HepG2 (cell line): Measurements from ENCODE around the gene ZNF160. TPM values are rescaled to one million over a fixed set of nuclear protein-coding genes. Genes with fewer than 3 reads are reported as not detected.

Source experiments
- ATAC-seq: fragments of 200-7000 bp; cut with Tn5 transposase; 3 replicates; pipeline ENCODE4 v1.9.1; 2020; ENCODE audit warnings: mild to moderate bottlenecking, moderate library complexity
- BruUV-seq: library from RNA; stranded (reverse); fragments of 400-500 nt; replicated peaks from 2 replicates; lab custom pipeline; 2021; lab: Mats Ljungman, UMichigan
- CTCF ChIA-PET: fragments of 300-600 bp; formaldehyde crosslinking; extraction: SDS; loops from one replicate; lab custom pipeline; 2021; ENCODE audit warnings: low total read pairs, inconsistent platforms, low intra/inter-chr PET ratio; lab: Yijun Ruan, JAX
- POLR2A ChIA-PET: fragments of 350-600 bp; sonication (Branson Sonifier 250); formaldehyde crosslinking; loops from one replicate; lab custom pipeline; 2020; ENCODE audit warnings: antibody characterized with exemption, inconsistent platforms; lab: Yijun Ruan, JAX
- DNase-seq: peaks from one replicate; pipeline ENCODE4 v3.0.0-alpha.2; 2015; ENCODE audit warnings: low spot score
- FAIRE-seq: peaks from 3 replicates; lab custom pipeline; 2011; peaks lifted over from hg19 to GRCh38; lab: Jason Lieb, UNC
- H2AFZ ChIP-seq: one replicate; pipeline ENCODE4 v1.6.1; 2011; ENCODE audit warnings: low read length, inconsistent platforms
- H3K27ac ChIP-seq: fragments of 300-600 bp; 3 replicates; pipeline ENCODE4 v1.8.0; 2011; ENCODE audit warnings: mixed run types, mild to moderate bottlenecking, mixed read lengths, low read length, inconsistent platforms; ENCODE audit not compliant: insufficient read depth; ENCODE audit errors: extremely low read length
- H3K27me3 ChIP-seq, 2 experiments: fragments of 200-600 bp in 1 of 2; 2 replicates in 1 of 2; 3 replicates in 1 of 2; pipeline versions ENCODE4 v1.6.0 to v1.8.0; 2011; ENCODE audit warnings: low read length in 2 of 2, mild to moderate bottlenecking in 2 of 2, moderate library complexity in 2 of 2, inconsistent platforms in 1 of 2; ENCODE audit not compliant: insufficient read depth in 2 of 2, control insufficient read depth in 1 of 2
- H3K36me3 ChIP-seq, 2 experiments: fragments of 200-600 bp in 1 of 2; replicated peaks in 1 of 2; 2 replicates in 1 of 2; 3 replicates in 1 of 2; pipeline versions ENCODE4 v1.5.1 to v1.8.0; 2011; ENCODE audit warnings: low read length in 2 of 2, inconsistent platforms in 1 of 2; ENCODE audit not compliant: insufficient read depth in 2 of 2, control insufficient read depth in 1 of 2
- H3K4me1 ChIP-seq: 2 replicates; pipeline ENCODE4 v1.5.1; 2012; ENCODE audit warnings: low read length, inconsistent platforms; ENCODE audit not compliant: insufficient read depth
- H3K4me2 ChIP-seq: 2 replicates; pipeline ENCODE4 v1.6.0; 2011; ENCODE audit warnings: low read depth, low read length, inconsistent platforms
- H3K4me3 ChIP-seq, 3 experiments: fragments of 200-600 bp in 1 of 3; sonication (generic), shearing (Covaris generic) in 1 of 3; replicated peaks in 1 of 3; 2 replicates each; pipeline ENCODE4 v1.5.1; 2011 to 2016; ENCODE audit warnings: low read length in 3 of 3, inconsistent platforms in 2 of 3, low read depth in 2 of 3, mild to moderate bottlenecking in 2 of 3, control low read depth in 1 of 3, mixed read lengths in 1 of 3; ENCODE audit not compliant: insufficient read depth in 1 of 3
- H3K79me2 ChIP-seq: one replicate; pipeline ENCODE4 v1.6.1; 2011; ENCODE audit warnings: low read length, inconsistent platforms; ENCODE audit not compliant: insufficient read depth
- H3K9ac ChIP-seq: 2 replicates; pipeline ENCODE4 v1.6.0; 2011; ENCODE audit warnings: mild to moderate bottlenecking, low read depth, low read length, inconsistent platforms; ENCODE audit not compliant: insufficient read depth
- H3K9me3 ChIP-seq: 2 replicates; pipeline ENCODE4 v1.5.1; 2012; ENCODE audit warnings: mild to moderate bottlenecking, low read length
- H4K20me1 ChIP-seq: 2 replicates; pipeline ENCODE4 v1.6.0; 2011; ENCODE audit warnings: inconsistent platforms, mild to moderate bottlenecking, low read length, moderate library complexity; ENCODE audit not compliant: insufficient read depth
- CEBPZ ChIP-seq: IDR thresholded peaks from 2 replicates; pipeline ENCODE4 v1.6.1; 2012; ENCODE audit warnings: low read length, improper control_type of control experiment
- CREBL2 ChIP-seq: sonication (generic); formaldehyde crosslinking; IDR thresholded peaks from 2 replicates; pipeline ENCODE4 v1.8.1; 2023; ENCODE audit warnings: missing genetic modification reagents, mild to moderate bottlenecking, borderline replicate concordance
- FLYWCH1 ChIP-seq: sonication (generic); formaldehyde crosslinking; IDR thresholded peaks from 2 replicates; pipeline ENCODE4 v1.8.1; 2023; ENCODE audit warnings: mild to moderate bottlenecking, missing genetic modification reagents
- GATAD2A ChIP-seq: IDR thresholded peaks from 2 replicates; pipeline ENCODE4 v1.6.1; 2016
- HNF1B ChIP-seq: sonication (generic); formaldehyde crosslinking; IDR thresholded peaks from 2 replicates; pipeline ENCODE4 v1.5.1; 2020; ENCODE audit warnings: mild to moderate bottlenecking, moderate library complexity, missing genetic modification reagents
- IKZF1 ChIP-seq: fragments of 450-650 bp; IDR thresholded peaks from 2 replicates; pipeline ENCODE4 v1.7.1; 2016
- NCOA5 ChIP-seq: sonication (generic); formaldehyde crosslinking; IDR thresholded peaks from 2 replicates; pipeline ENCODE4 v1.4.0; 2020; ENCODE audit warnings: missing genetic modification reagents
- NFE2 ChIP-seq: sonication (generic); formaldehyde crosslinking; IDR thresholded peaks from 2 replicates; pipeline ENCODE4 v1.4.0; 2020; ENCODE audit warnings: missing genetic modification reagents
- NPAS2 ChIP-seq: sonication (generic); formaldehyde crosslinking; IDR thresholded peaks from 2 replicates; pipeline ENCODE4 v1.8.0; 2022; ENCODE audit warnings: mild to moderate bottlenecking, missing genetic modification reagents, borderline replicate concordance
- SRF ChIP-seq: IDR thresholded peaks from 2 replicates; pipeline ENCODE4 v1.6.1; 2011; ENCODE audit warnings: mild to moderate bottlenecking, low read depth, low read length, moderate library complexity
- ZNF329 ChIP-seq: sonication (generic); formaldehyde crosslinking; IDR thresholded peaks from 2 replicates; pipeline ENCODE4 v1.9.0; 2021; ENCODE audit warnings: low read depth, mild to moderate bottlenecking, missing genetic modification reagents
- ZNF660 ChIP-seq: sonication (generic); formaldehyde crosslinking; IDR thresholded peaks from 2 replicates; pipeline ENCODE4 v1.5.1; 2020; ENCODE audit warnings: mild to moderate bottlenecking, low read depth, missing genetic modification reagents, borderline replicate concordance
- ZNF740 ChIP-seq: sonication (generic); formaldehyde crosslinking; IDR thresholded peaks from 2 replicates; pipeline ENCODE4 v1.4.0; 2020; ENCODE audit warnings: missing genetic modification reagents
- ZNF772 ChIP-seq: sonication (generic); formaldehyde crosslinking; IDR thresholded peaks from 2 replicates; pipeline ENCODE4 v1.5.0; 2020; ENCODE audit warnings: mild to moderate bottlenecking, missing genetic modification reagents
- ZNF850 ChIP-seq: sonication (generic); formaldehyde crosslinking; conservative IDR thresholded peaks from 2 replicates; pipeline ENCODE4 v1.9.0; 2021; ENCODE audit warnings: mild to moderate bottlenecking, missing genetic modification reagents
- ZNF879 ChIP-seq: sonication (generic); formaldehyde crosslinking; IDR thresholded peaks from 2 replicates; pipeline ENCODE4 v1.8.1; 2023; ENCODE audit warnings: missing genetic modification reagents
- ZSCAN29 ChIP-seq: sonication (generic); formaldehyde crosslinking; conservative IDR thresholded peaks from 2 replicates; pipeline ENCODE4 v1.4.0; 2020; ENCODE audit warnings: mild to moderate bottlenecking, missing genetic modification reagents
- ZSCAN30 ChIP-seq: sonication (generic); formaldehyde crosslinking; IDR thresholded peaks from 2 replicates; pipeline ENCODE4 v1.5.0; 2020; ENCODE audit warnings: mild to moderate bottlenecking, missing genetic modification reagents
- WGBS: methylation state at CpG from one replicate; pipeline ENCODE4 v1.1.6; 2017; ENCODE audit warnings: low lambda C conversion rate; 5-methylcytosine and 5-hydroxymethylcytosine counted together
- in situ Hi-C: cut with HindIII; loops from 2 replicates; pipeline ENCODE4 v1.10.0; 2017; ENCODE audit warnings: low pct_unique_long_range_greater_than_20kb; ENCODE audit not compliant: extremely low pct_ligation_motif_present
- intact Hi-C: fragments of 100-400 bp; cut with micrococcal nuclease; formaldehyde crosslinking; loops from one replicate; pipeline ENCODE4 v1.10.0; 2022; ENCODE audit not compliant: unreplicated experiment
- polyA plus RNA-seq, 8 experiments: library from polyadenylated mRNA; depleted of rRNA in 3 of 8; stranded (reverse) in 7 of 8; unstranded in 1 of 8; fragments of >200 nt; fragmentation: Illumina TruSeq in 4 of 8; extraction: Trizol in 4 of 8; gene quantifications; 2 replicates each; pipeline versions ENCODE4 v1.2.1 to v1.2.3, GENCODE V29; 2011 to 2016; ENCODE audit warnings: low read depth in 4 of 8, missing spikeins in 1 of 8, mixed read lengths in 1 of 8; ENCODE audit not compliant: insufficient read depth in 1 of 8
- total RNA-seq, 5 experiments: library from RNA; depleted of rRNA; stranded (reverse); fragments of >200 nt; fragmentation: Illumina TruSeq; extraction: Trizol; gene quantifications; 2 replicates each; pipeline ENCODE4 v1.2.3, GENCODE V29; 2016; ENCODE audit warnings: low read depth in 1 of 5

The ZNF160 gene
- total and polyA plus RNA-seq, 2 of the 13 experiments (the other 11 are each of a cell fraction or from before 2014, with no cell fraction given), result 8.4 to 12.1 TPM

- no peak for DNase-seq
- POLR2A ChIA-PET, result no interaction called here
Observed at GRCh38 chr19:53140351-53140750, 37.1 kb upstream of the ZNF160 start.

More at GRCh38 chr19:53140351-53140750, 37.1 kb upstream of the ZNF160 start:
- no TSS peak for BruUV-seq
- Histone ChIP-seq H3K27me3 (no peaks in the 10 kb centered on the region), H3K27ac (no peak overlapping the region), H3K9ac (no peak overlapping the region), H3K4me2 (no peak overlapping the region), H3K36me3 (no peaks in the 10 kb centered on the region; a peak in 1 of 5 replicates), H3K4me1 (no peaks in the 10 kb centered on the region), H3K9me3 (peaks cover 85% of the 10 kb centered on the region), H3K4me3 (no peak overlapping the region), H2AFZ (no peak overlapping the region), H3K79me2 (no peaks in the 10 kb centered on the region), H4K20me1 (no peaks in the 10 kb centered on the region)
- TF ChIP-seq NPAS2 (CRISPR knock-in tag) (no peak), ZSCAN30 (no peak), HNF1B (no peak), ZNF879 (no peak), ZNF740 (no peak), FLYWCH1 (CRISPR knock-in tag) (no peak), ZSCAN29 (CRISPR knock-in tag) (no peak), ZNF850 (CRISPR knock-in tag) (no peak), NCOA5 (CRISPR knock-in tag) (no peak), CREBL2 (CRISPR knock-in tag) (no peak), ZNF660 (CRISPR knock-in tag) (no peak), ZNF772 (CRISPR knock-in tag) (no peak), CEBPZ (no peak), ZNF329 (no peak), GATAD2A (CRISPR knock-in tag) (no peak), SRF (no peak), IKZF1 (no peak), NFE2 (no peak)
- ATAC-seq (no peak), FAIRE-seq (no peak)
- in situ Hi-C loops (no loop called here), intact Hi-C loops (no loop called here)
- WGBS, result 55% methylated on average over 4 of the region's 4 CpGs
- CTCF ChIA-PET, result no interaction called here
